HepG2 (cell line): ENCODE results near the gene DCN. TPM values are rescaled to one million over a fixed set of nuclear protein-coding genes. Genes with fewer than 3 reads are reported as not detected.

Experiments
- ATAC-seq: fragments of 200-7000 bp; cut with Tn5 transposase; 3 replicates; pipeline ENCODE4 v1.9.1; 2020; ENCODE audit warnings: mild to moderate bottlenecking, moderate library complexity
- BruUV-seq: library from RNA; stranded (reverse); fragments of 400-500 nt; replicated peaks from 2 replicates; lab custom pipeline; 2021; lab: Mats Ljungman, UMichigan
- CTCF ChIA-PET: fragments of 300-600 bp; formaldehyde crosslinking; extraction: SDS; loops from one replicate; lab custom pipeline; 2021; ENCODE audit warnings: low total read pairs, inconsistent platforms, low intra/inter-chr PET ratio; lab: Yijun Ruan, JAX
- POLR2A ChIA-PET: fragments of 350-600 bp; sonication (Branson Sonifier 250); formaldehyde crosslinking; loops from one replicate; lab custom pipeline; 2020; ENCODE audit warnings: antibody characterized with exemption, inconsistent platforms; lab: Yijun Ruan, JAX
- DNase-seq: peaks from one replicate; pipeline ENCODE4 v3.0.0-alpha.2; 2015; ENCODE audit warnings: low spot score
- FAIRE-seq: peaks from 3 replicates; lab custom pipeline; 2011; peaks lifted over from hg19 to GRCh38; lab: Jason Lieb, UNC
- H2AFZ ChIP-seq: one replicate; pipeline ENCODE4 v1.6.1; 2011; ENCODE audit warnings: low read length, inconsistent platforms
- H3K27ac ChIP-seq: fragments of 300-600 bp; 3 replicates; pipeline ENCODE4 v1.8.0; 2011; ENCODE audit warnings: mixed run types, mild to moderate bottlenecking, mixed read lengths, low read length, inconsistent platforms; ENCODE audit not compliant: insufficient read depth; ENCODE audit errors: extremely low read length
- H3K27me3 ChIP-seq, 2 experiments: fragments of 200-600 bp in 1 of 2; 2 replicates in 1 of 2; 3 replicates in 1 of 2; pipeline versions ENCODE4 v1.6.0 to v1.8.0; 2011; ENCODE audit warnings: low read length in 2 of 2, mild to moderate bottlenecking in 2 of 2, moderate library complexity in 2 of 2, inconsistent platforms in 1 of 2; ENCODE audit not compliant: insufficient read depth in 2 of 2, control insufficient read depth in 1 of 2
- H3K36me3 ChIP-seq, 2 experiments: fragments of 200-600 bp in 1 of 2; replicated peaks in 1 of 2; 2 replicates in 1 of 2; 3 replicates in 1 of 2; pipeline versions ENCODE4 v1.5.1 to v1.8.0; 2011; ENCODE audit warnings: low read length in 2 of 2, inconsistent platforms in 1 of 2; ENCODE audit not compliant: insufficient read depth in 2 of 2, control insufficient read depth in 1 of 2
- H3K4me1 ChIP-seq: 2 replicates; pipeline ENCODE4 v1.5.1; 2012; ENCODE audit warnings: low read length, inconsistent platforms; ENCODE audit not compliant: insufficient read depth
- H3K4me2 ChIP-seq: 2 replicates; pipeline ENCODE4 v1.6.0; 2011; ENCODE audit warnings: low read depth, low read length, inconsistent platforms
- H3K4me3 ChIP-seq, 3 experiments: fragments of 200-600 bp in 1 of 3; sonication (generic), shearing (Covaris generic) in 1 of 3; replicated peaks in 1 of 3; 2 replicates each; pipeline ENCODE4 v1.5.1; 2011 to 2016; ENCODE audit warnings: low read length in 3 of 3, inconsistent platforms in 2 of 3, low read depth in 2 of 3, mild to moderate bottlenecking in 2 of 3, control low read depth in 1 of 3, mixed read lengths in 1 of 3; ENCODE audit not compliant: insufficient read depth in 1 of 3
- H3K79me2 ChIP-seq: one replicate; pipeline ENCODE4 v1.6.1; 2011; ENCODE audit warnings: low read length, inconsistent platforms; ENCODE audit not compliant: insufficient read depth
- H3K9ac ChIP-seq: 2 replicates; pipeline ENCODE4 v1.6.0; 2011; ENCODE audit warnings: mild to moderate bottlenecking, low read depth, low read length, inconsistent platforms; ENCODE audit not compliant: insufficient read depth
- H3K9me3 ChIP-seq: 2 replicates; pipeline ENCODE4 v1.5.1; 2012; ENCODE audit warnings: mild to moderate bottlenecking, low read length
- H4K20me1 ChIP-seq: 2 replicates; pipeline ENCODE4 v1.6.0; 2011; ENCODE audit warnings: inconsistent platforms, mild to moderate bottlenecking, low read length, moderate library complexity; ENCODE audit not compliant: insufficient read depth
- AKAP8 ChIP-seq: sonication (generic); formaldehyde crosslinking; IDR thresholded peaks from 2 replicates; pipeline ENCODE4 v1.5.1; 2020; ENCODE audit warnings: mild to moderate bottlenecking, missing genetic modification reagents
- ASH2L ChIP-seq: fragments of 300-600, 200-600 bp; sonication (generic); IDR thresholded peaks from 2 replicates; pipeline ENCODE4 v1.7.0; 2017; ENCODE audit warnings: low read depth, mild to moderate bottlenecking, moderate library complexity, mixed read lengths, low read length; ENCODE audit not compliant: insufficient read length
- BRCA1 ChIP-seq: sonication (generic); formaldehyde crosslinking; IDR thresholded peaks from 2 replicates; pipeline ENCODE4 v1.4.0; 2020; ENCODE audit warnings: missing genetic modification reagents
- DMAP1 ChIP-seq: IDR thresholded peaks from 2 replicates; pipeline ENCODE4 v1.6.1; 2016
- HMGA1 ChIP-seq: sonication (generic); formaldehyde crosslinking; conservative IDR thresholded peaks from 2 replicates; pipeline ENCODE4 v1.4.0; 2020; ENCODE audit warnings: missing genetic modification reagents
- HOXA3 ChIP-seq: sonication (generic); formaldehyde crosslinking; IDR thresholded peaks from 2 replicates; pipeline ENCODE4 v1.5.0; 2020; ENCODE audit warnings: missing genetic modification reagents
- JUN ChIP-seq: sonication (generic); formaldehyde crosslinking; IDR thresholded peaks from 2 replicates; pipeline ENCODE4 v1.4.0; 2020; ENCODE audit warnings: mild to moderate bottlenecking, missing genetic modification reagents
- NR2F6 ChIP-seq, 2 experiments: IDR thresholded peaks; 2 replicates each; pipeline ENCODE4 v1.6.1; 2016; ENCODE audit warnings: antibody characterized with exemption in 1 of 2, mild to moderate bottlenecking in 1 of 2
- RBM22 ChIP-seq: fragments of 200-400 bp; formaldehyde crosslinking; optimal IDR thresholded peaks from 2 replicates; pipeline ENCODE3; 2017; ENCODE audit warnings: mild to moderate bottlenecking, low read length, moderate library complexity
- SAP130 ChIP-seq: IDR thresholded peaks from 2 replicates; pipeline ENCODE4 v1.6.1; 2016; ENCODE audit warnings: low read depth
- ZFP36L2 ChIP-seq: sonication (generic); formaldehyde crosslinking; IDR thresholded peaks from 2 replicates; pipeline ENCODE4 v1.4.0; 2020; ENCODE audit warnings: missing genetic modification reagents
- ZFX ChIP-seq: sonication (generic); formaldehyde crosslinking; IDR thresholded peaks from 2 replicates; pipeline ENCODE4 v1.4.0; 2020; ENCODE audit warnings: mild to moderate bottlenecking, low read depth, missing genetic modification reagents, moderate library complexity
- ZNF224 ChIP-seq: sonication (generic); formaldehyde crosslinking; IDR thresholded peaks from 2 replicates; pipeline ENCODE4 v1.5.0; 2020; ENCODE audit warnings: mild to moderate bottlenecking, missing genetic modification reagents
- ZNF30 ChIP-seq: sonication (generic); formaldehyde crosslinking; IDR thresholded peaks from 2 replicates; pipeline ENCODE4 v1.5.0; 2020; ENCODE audit warnings: mild to moderate bottlenecking, missing genetic modification reagents
- ZNF326 ChIP-seq: sonication (generic); formaldehyde crosslinking; IDR thresholded peaks from 2 replicates; pipeline ENCODE4 v1.4.0; 2020; ENCODE audit warnings: missing genetic modification reagents, borderline replicate concordance
- WGBS: methylation state at CpG from one replicate; pipeline ENCODE4 v1.1.6; 2017; ENCODE audit warnings: low lambda C conversion rate; 5-methylcytosine and 5-hydroxymethylcytosine counted together
- in situ Hi-C: cut with HindIII; loops from 2 replicates; pipeline ENCODE4 v1.10.0; 2017; ENCODE audit warnings: low pct_unique_long_range_greater_than_20kb; ENCODE audit not compliant: extremely low pct_ligation_motif_present
- intact Hi-C: fragments of 100-400 bp; cut with micrococcal nuclease; formaldehyde crosslinking; loops from one replicate; pipeline ENCODE4 v1.10.0; 2022; ENCODE audit not compliant: unreplicated experiment
- polyA plus RNA-seq, 8 experiments: library from polyadenylated mRNA; depleted of rRNA in 3 of 8; stranded (reverse) in 7 of 8; unstranded in 1 of 8; fragments of >200 nt; fragmentation: Illumina TruSeq in 4 of 8; extraction: Trizol in 4 of 8; gene quantifications; 2 replicates each; pipeline versions ENCODE4 v1.2.1 to v1.2.3, GENCODE V29; 2011 to 2016; ENCODE audit warnings: low read depth in 4 of 8, missing spikeins in 1 of 8, mixed read lengths in 1 of 8; ENCODE audit not compliant: insufficient read depth in 1 of 8
- total RNA-seq, 5 experiments: library from RNA; depleted of rRNA; stranded (reverse); fragments of >200 nt; fragmentation: Illumina TruSeq; extraction: Trizol; gene quantifications; 2 replicates each; pipeline ENCODE4 v1.2.3, GENCODE V29; 2016; ENCODE audit warnings: low read depth in 1 of 5
- TF ChIP-seq, protein P1 (sequence below): sonication (generic); formaldehyde crosslinking; IDR thresholded peaks from 2 replicates; pipeline ENCODE4 v1.4.0; 2020; ENCODE audit warnings: mild to moderate bottlenecking, missing genetic modification reagents
- TF ChIP-seq, protein P2 (sequence below): sonication (generic); formaldehyde crosslinking; IDR thresholded peaks from 2 replicates; pipeline ENCODE4 v1.5.0; 2020; ENCODE audit warnings: missing genetic modification reagents

DCN gene
- total and polyA plus RNA-seq, 2 of the 13 experiments (the other 11 are each of a cell fraction or from before 2014, with no cell fraction given): not detected

DNA sequence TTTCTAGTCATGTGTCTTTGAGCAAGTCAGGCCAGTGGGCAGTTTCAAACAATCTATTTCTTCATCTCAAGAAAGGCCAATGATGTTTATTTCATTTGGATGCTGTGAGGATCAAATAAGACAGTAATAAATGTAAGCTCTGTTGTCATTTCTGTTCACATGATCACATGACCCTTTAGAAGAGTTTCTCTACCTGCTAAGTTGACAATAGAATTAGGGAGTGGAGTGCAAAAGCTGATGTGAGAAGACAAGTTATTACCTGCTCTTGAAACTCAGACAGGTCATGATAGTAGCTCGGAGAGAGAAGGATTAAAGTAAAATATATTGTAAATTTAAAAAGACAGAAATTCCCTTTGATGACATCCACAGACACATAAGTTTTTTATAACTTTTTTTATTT, 37.3 kb upstream of the DCN start:
- intact Hi-C loops: no loop called here
- Histone ChIP-seq H3K4me2 (no peak overlapping the region), H3K27ac (no peak overlapping the region), H3K9ac (no peak overlapping the region), H4K20me1 (no peaks in the 10 kb centered on the region), H3K36me3 (no peaks in the 10 kb centered on the region), H3K9me3 (no peaks in the 10 kb centered on the region), H2AFZ (no peak overlapping the region), H3K79me2 (no peaks in the 10 kb centered on the region), H3K4me3 (no peak overlapping the region), H3K4me1 (no peaks in the 10 kb centered on the region), H3K27me3 (no peaks in the 10 kb centered on the region)
- in situ Hi-C loops: no loop called here
- no peak for ATAC-seq
- BruUV-seq: no TSS peak
- ChIA-PET CTCF (no interaction called here), POLR2A (no interaction called here)
- TF ChIP-seq ZFP36L2 (no peak), DMAP1 (CRISPR knock-in tag) (no peak), ASH2L (no peak), SAP130 (CRISPR knock-in tag) (no peak), JUN (CRISPR knock-in tag) (no peak), ZNF326 (no peak), AKAP8 (CRISPR knock-in tag) (no peak), ZNF30 (no peak), NR2F6 (IDR thresholded peaks at IDR 0.05) (no peak), NR2F6 (CRISPR knock-in tag; IDR thresholded peaks at IDR 0.05) (no peak), HMGA1 (no peak), ZFX (CRISPR knock-in tag) (no peak), HOXA3 (no peak), RBM22 (no peak), ZNF224 (CRISPR knock-in tag) (no peak), BRCA1 (no peak)
- TF ChIP-seq, protein P1, sequence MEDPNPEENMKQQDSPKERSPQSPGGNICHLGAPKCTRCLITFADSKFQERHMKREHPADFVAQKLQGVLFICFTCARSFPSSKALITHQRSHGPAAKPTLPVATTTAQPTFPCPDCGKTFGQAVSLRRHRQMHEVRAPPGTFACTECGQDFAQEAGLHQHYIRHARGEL (CRISPR knock-in tag): no peak
- TF ChIP-seq, protein P2, sequence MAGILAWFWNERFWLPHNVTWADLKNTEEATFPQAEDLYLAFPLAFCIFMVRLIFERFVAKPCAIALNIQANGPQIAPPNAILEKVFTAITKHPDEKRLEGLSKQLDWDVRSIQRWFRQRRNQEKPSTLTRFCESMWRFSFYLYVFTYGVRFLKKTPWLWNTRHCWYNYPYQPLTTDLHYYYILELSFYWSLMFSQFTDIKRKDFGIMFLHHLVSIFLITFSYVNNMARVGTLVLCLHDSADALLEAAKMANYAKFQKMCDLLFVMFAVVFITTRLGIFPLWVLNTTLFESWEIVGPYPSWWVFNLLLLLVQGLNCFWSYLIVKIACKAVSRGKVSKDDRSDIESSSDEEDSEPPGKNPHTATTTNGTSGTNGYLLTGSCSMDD (CRISPR knock-in tag): no peak
- DNase-seq: no peak
- no peak for FAIRE-seq
- 3% methylated on average over 1 of the region's 1 CpG for WGBS
